Body of pancreas (tissue), 4 donors: ENCODE measurements around the gene FAM193A.

Experiments used
- CTCF ChIP-seq, 7 experiments: fragments of 450-650 bp in 4 of 7; fragments of 200-600 bp in 3 of 7; sonication (generic) in 3 of 7; IDR thresholded peaks; one replicate each; pipeline ENCODE4 v1.5.1; 2016 to 2019; ENCODE audit warnings: antibody characterized with exemption in 7 of 7
- POLR2A ChIP-seq, 3 donors: fragments of 450-650 bp; IDR thresholded peaks; one replicate each; pipeline ENCODE4 v1.6.1; 2016; ENCODE audit warnings: antibody characterized with exemption in 3 of 3, mild to moderate bottlenecking in 2 of 3

DNA sequence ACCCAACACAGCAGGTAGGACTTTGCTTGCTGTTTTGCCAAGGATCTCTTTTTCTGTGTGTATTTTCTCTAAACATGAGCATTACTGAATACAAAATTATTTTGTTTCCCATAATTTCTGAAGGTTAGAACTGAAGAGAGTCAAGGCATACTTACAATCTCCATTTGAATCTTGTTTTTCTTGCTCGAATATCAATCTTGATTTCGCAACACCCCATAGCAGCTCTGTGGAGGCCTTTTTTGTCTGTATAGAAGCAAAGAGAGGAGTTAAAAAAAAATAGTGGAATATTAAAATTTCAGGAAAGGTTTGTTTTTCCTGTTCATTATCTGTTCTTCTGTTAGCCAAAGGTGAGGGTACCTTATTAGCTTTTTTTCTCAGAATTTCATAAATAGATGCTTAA, 126.8 kb downstream of the FAM193A start:
- TF ChIP-seq CTCF (IDR thresholded peaks at IDR 0.05): no peak
- TF ChIP-seq POLR2A (IDR thresholded peaks at IDR 0.05): no peak
